Fibroblast of skin of left biceps (primary cell): ENCODE data around the gene PCDH17.

Experiments
- DNase-seq, 2 experiments: peaks; one replicate each; pipeline ENCODE4 v3.0.0-alpha.2; 2013; ENCODE audit warnings: low read depth in 2 of 2

Gene PCDH17

DNA sequence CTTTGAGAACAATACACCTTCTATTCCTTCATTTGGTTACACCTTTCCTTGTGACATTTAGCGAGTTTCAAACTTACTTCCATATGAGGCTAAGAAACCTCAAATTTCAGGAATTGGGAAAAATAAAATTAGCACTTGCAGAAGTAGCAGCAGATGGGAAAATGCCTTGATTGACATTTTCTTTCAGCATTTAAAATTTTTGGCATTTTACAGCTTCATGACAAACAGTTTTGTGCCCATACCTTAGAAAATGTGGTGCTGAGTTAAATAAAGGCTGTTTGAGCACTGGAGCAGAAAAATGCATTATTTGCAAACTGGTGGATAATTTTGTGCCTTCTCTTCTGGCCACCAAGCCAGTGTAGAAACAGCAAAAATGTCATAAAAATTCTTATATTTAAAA lies 95.4 kb downstream of the PCDH17 start:
- DNase-seq: no peak

- no peak for DNase-seq
Observed at GRCh38 chr13:57734306-57734705, 102.8 kb downstream of the PCDH17 start.

DNA sequence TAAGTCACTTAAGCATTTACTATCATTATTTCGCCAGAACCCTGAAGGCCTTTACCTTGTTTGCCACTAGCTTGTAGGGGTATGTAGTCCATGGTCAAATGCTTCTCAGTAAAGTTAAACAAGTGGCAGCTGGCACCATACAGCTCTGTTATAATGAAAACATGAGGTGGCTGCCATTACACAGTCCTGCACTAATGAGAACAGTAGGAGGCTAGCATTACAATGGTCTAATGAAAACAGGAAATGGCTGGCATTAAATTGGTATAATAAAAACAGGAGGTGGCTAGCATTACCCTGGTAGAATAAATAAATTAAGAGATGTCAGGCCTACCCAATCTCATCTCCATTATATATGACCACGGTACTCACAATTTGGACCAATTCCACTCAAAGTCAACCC lies 107.5 kb downstream of the PCDH17 start:
- DNase-seq: no peak

DNA sequence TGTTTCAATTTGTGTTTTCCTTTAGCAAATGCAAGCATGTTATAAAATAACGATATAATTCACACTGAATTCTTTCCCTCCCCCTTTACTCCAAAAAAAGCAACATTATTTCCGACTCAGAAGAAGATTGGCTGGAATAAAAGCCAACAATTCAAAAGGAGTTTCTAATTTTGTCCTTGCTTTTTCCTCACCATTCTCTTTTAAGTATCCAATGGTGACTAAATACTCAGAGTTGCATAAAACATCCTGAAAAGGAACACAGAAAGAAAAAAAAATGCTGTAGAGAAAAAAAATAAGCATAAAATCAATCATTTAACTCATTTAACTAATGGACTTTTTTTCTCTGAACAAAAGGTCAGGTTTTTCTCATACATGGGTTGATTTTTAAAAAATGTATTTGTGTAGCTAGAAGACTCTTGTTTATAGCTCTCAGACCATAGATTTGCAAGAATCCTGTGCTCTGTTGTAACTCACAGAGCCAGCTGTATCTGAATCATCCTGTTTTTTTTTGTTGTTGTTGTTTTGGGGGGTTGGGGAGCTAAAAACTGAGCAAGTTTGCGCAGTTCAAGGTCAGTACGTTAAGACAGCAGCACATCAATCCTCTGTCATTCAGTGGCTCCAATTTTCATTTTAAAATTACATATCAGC lies 108.1 kb downstream of the PCDH17 start:
- no peak for DNase-seq

- DNase-seq: no peak
Observed at GRCh38 chr13:57740719-57741118, 109.2 kb downstream of the PCDH17 start.

- no peak for DNase-seq
Observed at GRCh38 chr13:57748096-57748495, 116.6 kb downstream of the PCDH17 start.

DNA sequence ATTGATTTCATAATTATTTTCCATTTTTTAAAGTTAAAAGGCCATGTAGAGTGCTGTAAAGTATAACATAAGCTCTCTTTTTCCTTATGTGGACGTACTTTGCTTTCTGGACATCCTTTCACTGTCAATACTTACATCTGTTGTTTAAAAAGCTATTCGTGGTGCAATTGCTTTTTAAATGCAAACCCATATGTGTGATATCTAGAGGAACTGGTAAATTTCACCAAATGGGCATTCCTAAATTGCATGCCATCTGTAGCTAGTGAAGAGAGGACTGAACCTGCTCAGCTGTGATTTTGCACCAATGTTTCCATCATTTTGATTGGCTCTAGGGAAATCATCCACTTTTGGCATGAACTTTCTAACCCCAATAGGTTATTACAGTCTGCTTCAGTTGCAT lies 129.4 kb downstream of the PCDH17 start:
- no peak for DNase-seq

GRCh38 chr13:57763689-57764088 lies 132.1 kb downstream of the PCDH17 start:
- no peak for DNase-seq
